Ishikawa (cell line): ENCODE data around the gene CCDC198.

Experiments used
- CEBPB ChIP-seq: IDR thresholded peaks from 2 replicates; pipeline ENCODE4 v1.6.1; 2012
- EP300 ChIP-seq: IDR thresholded peaks from 2 replicates; pipeline ENCODE4 v1.6.1; 2012; ENCODE audit warnings: borderline replicate concordance
- FOXM1 ChIP-seq: IDR thresholded peaks from 2 replicates; pipeline ENCODE4 v1.6.1; 2012; ENCODE audit warnings: low read depth, borderline replicate concordance
- RAD21 ChIP-seq: IDR thresholded peaks from 2 replicates; pipeline ENCODE4 v1.6.1; 2012; ENCODE audit warnings: low read depth
- TEAD4 ChIP-seq: IDR thresholded peaks from 2 replicates; pipeline ENCODE4 v1.6.1; 2012

DNA sequence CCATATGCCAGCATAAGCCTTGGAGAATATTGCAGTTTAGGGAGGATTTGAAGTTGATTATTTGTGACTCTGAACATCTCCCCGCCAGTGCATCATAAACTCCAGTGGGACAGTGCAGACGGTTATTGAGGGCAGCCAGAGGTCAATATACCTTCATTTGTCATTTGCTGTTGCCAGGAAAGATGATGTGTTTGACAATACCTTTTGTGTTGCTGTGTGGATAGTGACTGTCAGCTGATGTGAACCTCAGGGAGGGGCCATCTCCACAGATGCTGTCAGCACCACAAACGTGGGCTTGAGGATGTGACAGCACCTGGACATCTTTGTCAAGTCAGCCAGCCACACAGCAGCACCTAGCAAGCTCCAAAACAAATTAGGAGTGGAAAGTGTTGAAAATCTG, 11.5 kb downstream of the CCDC198 start:
- TF ChIP-seq EP300 (no peak), FOXM1 (no peak), TEAD4 (no peak), CEBPB (no peak), RAD21 (no peak)
